ENCODE results near the gene GFPT2.

Gene GFPT2

DNA sequence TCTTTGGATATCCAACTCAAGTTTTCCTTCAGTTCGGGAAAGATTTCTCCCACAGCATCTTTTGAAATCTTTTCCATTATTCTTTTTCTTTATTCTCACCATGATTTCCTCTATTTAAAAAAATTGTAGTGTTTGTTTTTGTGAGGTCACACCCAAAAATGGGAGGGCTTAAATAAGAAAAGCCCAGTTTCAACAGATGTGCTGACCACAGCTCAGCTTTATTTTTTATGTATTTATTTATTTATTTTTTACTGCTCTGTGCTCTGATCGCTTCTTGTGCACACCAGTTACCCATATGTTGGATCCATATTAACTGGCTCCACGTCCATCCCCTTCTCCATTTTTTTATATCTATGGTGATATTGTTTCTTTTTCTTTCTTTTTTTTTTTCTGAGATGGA lies 20.3 kb downstream of the GFPT2 start:
- no peak for DNase-seq

DNA sequence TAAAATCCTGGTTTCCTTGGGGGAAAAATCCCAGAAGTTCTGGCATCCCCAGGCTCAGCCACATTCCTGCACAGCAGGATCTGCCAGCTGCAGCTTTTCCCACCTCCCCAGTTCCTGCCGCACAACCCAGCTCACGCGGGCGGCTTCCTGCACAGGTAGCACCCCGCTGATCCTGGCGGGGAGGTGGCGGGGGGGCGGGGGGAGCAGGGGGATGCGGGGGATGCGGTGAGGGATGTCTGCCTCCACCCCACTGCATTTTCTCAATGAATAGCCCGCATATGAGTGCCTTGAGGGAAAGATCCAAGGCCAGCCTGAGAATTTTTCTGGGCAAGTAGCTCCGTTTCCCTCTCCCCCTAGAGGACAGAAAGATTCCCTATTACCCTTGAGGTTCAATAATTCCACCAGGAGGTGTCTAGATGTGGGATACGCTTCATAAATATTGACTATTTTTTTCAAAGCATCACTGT lies 21.1 kb downstream of the GFPT2 start:
- DNase-seq = no peak

DNA sequence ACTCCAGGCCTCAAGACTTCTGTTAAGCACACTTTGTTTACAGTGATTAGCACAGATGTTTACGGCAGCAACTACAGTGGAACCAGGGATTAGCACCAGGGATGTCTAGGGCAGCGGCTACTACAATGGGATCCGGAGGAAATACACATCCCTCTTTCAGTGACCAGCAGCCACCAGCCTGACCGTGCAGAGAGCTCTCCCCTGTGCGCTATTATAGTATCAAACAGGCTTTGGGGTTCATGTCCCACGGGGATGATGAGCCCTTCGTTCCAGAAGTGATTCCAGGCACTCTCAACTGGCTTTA lies 21.5 kb downstream of the GFPT2 start:
- no peak for DNase-seq

DNA sequence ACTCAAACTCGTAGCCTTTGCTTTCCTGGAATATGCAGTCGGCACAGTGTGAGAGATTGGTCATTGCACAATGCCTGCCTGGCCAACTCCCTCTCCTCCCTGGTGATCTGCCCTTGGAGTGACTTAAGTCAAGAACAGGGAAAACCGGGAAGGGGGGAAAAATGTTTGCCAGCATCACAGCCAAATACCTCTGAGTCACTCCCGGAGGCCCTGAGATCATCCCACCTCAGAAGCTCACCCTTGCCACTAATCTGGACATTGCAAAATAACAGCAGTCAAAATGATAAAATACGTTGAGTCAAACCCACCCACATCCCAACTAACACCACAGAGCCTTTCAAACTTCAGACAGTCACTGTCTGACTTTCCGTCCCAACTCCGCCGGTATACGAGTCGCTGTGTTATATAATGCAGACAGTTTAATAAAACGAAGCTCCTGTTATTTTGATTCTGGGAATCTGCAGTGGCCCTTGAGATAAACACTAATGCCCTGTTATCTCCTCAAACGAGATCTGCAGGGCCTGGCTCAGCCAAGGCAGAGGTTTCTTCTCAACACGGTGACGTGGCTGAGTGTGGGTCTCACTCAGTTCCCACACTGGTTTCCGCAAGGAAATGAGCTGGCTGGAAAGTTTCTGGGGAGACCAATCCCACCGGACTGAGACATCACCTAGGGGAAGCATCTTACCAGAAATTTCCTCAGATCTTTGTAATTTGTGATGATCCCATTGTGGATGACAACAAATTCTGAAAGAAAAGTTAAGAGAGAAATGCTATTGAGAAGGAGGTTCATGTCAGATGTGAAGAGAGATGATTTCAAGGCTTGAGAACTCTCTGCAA lies 22.1 kb downstream of the GFPT2 start:
- DNase-seq = no peak

DNA sequence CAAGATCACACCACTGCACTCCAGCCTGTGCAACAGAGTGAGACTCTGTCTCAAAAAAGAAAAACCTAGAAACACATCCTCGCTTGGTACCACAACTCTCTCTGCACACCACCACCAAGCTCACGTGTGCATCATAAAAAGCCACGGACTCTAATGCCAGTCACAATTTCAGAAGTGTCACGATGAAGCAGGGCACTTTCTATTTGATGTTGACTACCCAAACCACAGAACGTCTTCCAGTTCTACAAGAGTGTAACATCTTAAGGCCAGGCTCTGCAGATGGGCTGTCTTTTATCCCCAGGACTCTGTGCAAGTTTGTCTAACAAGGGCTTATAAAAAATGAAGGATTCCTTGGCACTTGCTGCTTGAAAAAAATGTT lies 22.9 kb downstream of the GFPT2 start:
- DNase-seq = no peak

DNA sequence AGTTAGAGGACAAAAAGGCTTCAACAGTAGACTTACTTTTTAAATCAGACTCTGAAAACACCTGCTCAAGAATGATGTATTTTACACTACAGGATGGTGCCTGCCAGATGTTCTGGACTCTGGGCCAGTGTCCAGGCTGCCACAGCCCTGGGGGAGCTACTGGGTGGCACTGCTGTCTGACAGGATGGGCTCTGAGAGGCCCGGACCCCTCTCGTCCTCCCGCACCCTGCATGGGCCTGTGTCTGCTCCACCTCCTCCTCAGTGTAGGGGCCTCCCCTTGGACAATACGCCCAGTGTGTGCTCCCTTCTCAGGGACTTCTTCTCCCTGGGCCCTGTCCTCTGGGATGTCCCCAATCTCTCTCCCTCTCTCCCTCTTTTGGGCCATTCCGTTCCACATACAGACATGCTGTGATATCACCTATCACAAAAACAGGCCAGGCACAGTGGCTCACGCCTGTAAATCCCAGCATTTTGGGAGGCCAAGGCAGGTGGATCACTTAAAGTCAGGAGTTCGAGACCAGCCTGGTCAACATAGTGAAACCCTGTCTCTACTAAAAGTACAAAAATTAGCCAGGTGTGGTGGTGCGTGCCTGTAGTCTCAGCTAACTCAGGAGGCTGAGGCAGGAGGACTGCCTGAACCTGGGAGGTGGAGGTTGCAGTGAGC lies 23.4 kb downstream of the GFPT2 start:
- no peak for DNase-seq

DNA sequence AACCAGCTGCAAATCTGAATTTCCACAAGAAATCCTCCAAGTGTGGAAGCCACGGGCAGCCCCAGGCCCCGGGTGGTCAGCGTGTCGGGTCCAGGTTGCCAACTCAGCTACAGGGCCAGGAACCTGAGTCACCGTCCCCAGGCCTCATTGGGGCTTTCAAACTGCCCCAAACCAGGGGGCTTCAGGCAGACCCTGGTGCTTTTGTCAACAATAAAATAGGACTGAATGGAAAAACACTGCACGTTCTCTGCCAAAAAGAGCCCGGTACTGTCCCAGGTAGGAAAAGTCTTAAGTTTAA lies 24.0 kb downstream of the GFPT2 start:
- no peak for DNase-seq

DNA sequence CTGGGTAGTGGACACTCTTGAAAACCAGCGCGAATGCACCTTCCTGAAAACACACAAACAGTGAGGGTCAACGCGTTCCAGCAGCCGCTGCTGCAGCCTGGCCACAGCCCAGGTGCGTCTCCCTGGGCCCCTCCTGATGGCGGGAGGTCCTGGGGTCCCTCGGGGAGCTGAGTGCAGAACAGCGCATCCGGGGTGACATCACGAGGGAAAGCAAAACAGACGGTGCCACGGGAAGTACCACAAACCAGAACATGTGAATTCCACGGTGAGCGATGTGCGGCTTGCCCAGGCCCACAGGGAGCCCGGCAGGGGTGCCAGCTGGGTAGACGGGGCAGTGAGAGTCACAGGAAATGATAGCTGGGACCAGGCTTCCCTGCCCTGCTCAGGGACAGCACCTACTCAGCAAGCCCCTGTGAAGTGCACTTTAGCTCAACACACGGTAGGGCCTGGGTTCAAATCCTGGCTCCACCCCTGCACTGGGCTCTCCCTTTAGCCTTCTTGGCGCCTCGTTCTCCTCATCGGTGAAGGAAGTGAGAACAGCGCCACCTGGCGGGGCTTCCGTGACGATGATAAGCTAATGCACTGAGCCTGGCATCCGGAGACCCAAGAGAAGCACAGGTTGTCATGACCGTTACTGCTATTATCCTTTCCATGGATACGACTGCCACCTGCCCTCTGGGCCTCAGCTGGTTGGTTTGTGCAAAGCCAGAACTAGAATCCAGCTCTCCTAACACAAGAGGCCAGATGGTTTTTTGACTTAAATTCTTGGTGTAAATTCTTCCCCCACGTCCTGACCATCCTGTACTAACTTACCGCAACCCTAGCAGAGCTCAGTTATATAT lies 24.6 kb downstream of the GFPT2 start:
- DNase-seq = peak; percentile 80

DNA sequence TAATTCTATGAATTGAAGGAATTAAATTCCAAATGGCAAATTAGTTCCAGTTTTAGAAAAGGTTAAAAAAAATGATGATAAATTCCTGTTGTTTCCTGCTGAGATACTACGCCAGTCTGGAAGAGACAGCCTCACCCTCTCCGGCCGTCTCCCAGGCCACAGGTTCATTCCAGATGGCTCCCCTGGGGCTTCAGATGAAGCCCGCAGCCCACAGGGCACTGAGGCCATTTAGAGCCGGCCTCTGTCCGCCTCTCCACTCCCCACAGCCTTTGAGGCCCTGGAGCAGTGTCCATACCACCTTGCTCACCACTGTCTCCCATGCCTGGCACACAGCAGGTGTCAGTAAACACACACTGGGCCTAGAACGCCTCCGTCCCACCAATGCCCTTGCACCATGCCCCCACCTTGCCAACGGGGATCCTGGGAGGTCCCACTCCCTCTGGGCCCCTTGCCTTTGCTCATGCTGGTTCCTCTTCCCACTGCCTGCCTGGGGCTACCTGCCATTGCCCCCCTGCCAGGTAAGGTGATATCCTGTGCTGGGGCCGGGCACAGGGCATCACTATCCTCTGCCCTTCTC lies 26.1 kb downstream of the GFPT2 start:
- DNase-seq = no peak

DNA sequence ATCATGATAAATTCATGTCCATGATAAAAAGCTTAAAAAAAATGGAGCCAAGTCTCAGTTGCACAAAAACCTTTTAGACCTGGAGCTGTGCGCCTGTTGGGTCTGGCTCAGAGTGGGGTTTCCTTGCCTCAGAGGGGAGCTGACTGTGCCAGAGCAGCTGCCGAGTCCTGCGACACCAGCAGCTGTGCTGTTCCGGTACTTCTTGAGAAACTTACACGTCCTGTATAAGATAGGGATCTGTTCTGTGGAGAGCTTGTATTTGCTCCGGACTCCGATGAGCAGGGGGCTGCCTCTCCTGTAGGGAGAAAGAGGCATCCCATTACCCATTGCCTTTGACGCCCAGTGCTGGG lies 28.6 kb downstream of the GFPT2 start:
- DNase-seq = no peak

DNA sequence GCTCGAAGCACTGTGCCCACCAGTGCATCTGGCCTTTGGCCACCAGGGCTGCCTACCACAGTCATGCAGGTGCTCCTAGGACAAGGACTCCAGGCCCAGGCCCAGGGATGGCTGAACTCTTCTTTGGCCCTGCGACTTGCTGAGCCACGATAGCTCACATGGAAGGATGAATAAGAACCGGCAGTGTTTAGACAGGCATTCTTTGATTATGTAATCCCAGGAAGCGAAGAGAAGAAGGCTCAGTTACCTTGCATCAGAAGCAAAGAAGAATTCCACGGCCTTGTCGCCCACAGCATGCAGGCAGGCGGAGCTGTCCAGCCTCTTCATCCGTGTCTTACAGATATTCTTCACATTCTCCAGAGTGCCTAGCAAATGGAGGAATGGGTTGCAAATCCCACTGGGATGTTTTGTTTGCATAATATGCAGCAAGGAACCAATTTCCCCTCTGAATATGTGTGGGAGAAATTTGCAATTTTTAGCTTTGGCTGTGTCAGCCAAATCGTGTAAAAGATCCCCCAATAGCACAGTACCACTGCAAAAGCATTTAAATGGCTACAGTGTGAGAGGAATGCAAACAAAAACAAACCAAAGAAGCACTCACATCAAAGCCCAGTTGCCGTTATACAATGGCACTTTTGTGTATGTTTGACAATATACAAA lies 29.1 kb downstream of the GFPT2 start:
- no peak for DNase-seq

DNA sequence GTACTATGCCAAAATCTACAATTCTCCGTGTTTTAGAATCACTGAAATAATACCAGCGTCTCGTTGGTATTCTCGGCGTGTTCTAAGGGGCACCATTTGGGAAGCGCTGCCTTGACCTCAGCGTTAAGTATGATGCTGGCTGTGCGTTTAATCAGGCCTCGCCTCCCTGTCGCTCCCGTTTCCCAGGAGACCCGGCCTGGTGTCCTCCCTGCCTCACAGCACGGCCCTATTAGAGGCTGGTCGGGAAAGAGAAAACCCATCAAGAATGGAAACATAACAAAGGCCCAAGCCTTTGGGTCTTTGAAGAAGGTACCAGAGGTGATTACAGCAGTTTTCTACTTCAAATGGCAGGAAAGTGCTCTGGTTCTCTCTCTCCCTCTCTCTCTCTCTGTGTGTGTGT lies 30.0 kb downstream of the GFPT2 start:
- no peak for DNase-seq

DNA sequence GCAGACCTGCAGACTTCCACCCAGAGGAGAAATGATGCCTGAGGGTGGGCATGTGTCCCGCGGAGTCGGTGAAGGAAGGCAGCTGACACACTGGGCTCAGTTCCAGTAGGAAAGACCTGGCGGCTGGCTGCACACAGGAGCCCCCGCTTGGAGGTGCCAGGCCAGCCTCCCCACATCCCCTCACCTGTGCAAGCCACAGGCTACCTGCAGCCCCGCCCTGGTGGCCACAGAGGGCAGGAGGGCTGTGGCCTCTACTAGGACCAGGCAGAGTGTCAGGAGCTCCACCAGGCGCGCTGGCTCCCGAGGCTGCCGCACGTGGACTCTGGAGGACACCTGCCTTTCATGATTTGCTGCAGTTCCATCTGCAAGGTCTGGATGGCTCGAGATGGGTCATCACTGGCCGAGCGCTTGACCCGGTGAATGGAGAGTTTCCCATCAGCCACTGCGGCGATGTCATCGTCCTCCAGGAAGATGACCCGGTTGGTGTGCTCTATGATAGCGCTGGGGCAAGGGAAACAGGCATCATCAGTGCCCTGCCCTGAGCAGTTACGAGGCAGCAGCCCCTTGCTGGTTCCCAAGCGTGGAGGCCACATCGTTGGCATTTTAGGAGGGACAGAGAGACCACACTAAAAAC lies 34.6 kb downstream of the GFPT2 start:
- no peak for DNase-seq

DNA sequence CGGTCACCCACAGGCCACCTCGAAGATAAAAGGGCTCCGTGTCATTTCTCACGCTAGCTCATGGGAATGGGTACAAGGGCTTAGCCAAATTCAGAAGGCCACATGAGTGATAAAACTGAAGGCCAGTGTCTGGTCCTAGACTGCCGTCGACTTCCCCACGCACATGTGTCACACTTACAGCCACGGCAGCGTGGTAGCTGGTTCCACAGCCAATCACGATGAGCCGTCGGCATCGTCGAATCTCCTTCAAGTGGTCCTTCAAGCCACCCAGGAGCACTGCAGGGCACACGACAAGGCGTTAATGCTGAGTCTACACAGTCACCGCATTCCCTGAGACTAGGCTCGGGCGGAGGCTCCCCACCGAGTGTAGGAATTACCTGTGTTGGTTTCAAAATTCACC lies 36.5 kb downstream of the GFPT2 start:
- DNase-seq = no peak

DNA sequence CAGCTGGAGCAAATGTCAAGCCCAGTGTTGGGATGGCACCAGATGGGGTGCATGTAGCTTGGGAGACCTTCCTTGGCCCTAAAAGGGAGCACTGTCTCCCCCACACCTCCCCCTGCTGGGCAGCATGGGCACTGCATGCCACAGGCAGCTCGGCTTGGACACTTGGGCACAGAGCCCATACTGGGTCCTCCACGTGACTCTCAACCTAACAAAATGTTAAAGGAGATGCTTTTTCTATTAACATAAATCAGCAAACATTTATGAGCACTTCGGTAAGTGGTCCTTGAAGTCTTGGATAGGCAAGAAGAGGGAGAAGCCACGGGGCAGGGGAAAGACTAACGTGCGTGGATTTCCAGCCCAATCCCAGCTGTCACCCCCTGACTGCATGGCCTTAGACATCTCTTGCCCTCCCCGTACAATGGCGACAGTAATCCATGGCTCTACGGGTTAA lies 37.3 kb downstream of the GFPT2 start:
- DNase-seq = peak; percentile 9

DNA sequence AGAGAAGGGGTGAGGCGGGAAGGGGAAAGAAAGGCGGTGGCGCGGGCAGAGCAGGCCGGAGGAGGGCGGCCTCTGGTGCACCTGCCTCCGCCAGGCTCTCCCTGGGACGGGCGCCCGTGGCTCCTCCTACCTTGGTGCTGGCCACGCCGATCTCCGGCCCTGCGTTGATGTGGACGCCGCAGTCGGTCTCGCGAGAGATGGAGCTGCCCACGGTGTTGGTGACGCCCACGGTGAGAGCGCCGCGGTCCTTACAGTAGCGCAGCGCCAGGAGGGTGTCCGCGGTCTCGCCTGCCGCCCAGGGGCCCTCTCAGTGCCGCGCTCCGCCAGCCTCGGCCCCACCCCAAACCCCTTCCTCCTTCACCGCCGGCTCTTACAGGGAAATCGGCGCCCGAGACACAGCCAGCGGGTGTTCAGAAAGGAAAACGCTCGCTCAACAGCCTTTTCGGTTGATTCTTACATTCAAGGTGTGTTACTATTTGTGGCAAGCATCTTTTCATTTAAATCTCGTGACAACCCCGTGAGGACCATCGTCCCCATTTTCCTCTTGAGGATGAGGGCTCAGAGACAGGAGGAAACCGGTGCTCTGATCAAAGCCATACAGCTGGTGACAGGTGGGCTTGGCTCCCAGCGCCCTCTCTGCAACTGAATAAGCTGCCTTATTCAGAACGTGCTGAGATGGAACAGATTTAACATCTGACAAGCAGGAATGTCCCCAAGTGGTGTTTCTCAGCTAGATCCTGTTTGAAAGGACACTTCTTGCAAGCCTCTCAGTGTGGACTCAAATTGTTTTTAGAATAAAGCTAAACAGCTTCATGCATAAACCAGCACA lies 39.2 kb downstream of the GFPT2 start:
- DNase-seq = no peak

DNA sequence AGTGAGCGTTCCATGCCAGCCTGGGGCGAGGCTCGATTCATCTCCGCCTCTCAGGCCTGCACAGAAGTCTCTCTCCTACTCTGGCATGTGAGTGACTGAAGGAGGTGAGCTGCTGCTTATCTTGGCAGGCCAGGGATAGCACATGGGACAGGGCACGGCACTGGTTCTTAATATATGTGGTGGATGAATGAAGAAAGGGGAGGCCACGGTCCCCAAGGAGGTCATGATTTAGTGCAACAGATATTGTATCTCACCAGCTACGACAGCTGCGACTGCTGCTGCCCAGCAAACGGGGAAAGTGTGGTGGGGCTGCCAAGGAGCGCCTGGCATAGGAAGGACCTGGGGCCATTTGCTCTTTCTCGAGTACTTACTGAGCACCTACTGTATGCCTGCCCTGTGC lies 41.9 kb downstream of the GFPT2 start:
- DNase-seq = no peak

DNA sequence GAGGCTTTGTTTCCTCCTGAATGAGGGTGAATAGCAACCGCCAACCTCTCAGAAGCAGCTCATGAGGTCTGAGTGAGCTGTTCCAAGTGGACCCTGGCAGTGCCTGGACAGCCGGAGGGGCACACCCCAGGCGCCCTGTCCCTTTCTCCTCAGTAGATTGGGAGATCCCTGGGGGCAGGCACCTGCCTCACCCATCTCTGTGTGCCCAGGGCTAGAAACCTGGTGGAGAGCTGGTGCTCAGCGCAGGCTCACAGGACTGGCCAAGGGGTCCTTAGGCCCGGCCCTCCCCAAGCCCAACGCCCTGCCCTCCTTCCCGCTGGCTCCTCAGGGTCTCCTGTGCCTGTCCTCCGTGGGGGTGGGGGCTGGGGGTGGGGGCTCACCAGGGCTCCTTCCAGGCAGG lies 46.3 kb downstream of the GFPT2 start:
- no peak for DNase-seq

DNA sequence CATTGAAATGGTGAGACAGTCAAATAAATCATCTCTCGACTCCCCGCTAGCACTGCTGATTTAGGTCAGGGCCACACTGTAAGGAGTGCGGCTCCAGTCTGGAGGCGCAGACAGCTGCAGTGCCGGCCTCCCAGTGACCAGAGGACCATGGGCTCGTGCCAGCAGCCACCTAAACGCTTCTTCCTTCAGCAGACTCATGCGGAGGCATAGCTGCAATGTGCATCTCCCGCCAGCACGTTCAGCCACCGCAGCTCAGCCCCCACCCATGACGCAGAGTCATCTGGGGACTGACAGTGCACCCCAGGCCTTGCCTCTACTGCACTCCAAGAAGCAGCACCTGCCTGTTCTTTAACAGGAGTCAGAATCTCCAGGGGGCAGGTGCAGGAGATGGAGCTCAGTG lies 47.7 kb downstream of the GFPT2 start:
- no peak for DNase-seq

DNA sequence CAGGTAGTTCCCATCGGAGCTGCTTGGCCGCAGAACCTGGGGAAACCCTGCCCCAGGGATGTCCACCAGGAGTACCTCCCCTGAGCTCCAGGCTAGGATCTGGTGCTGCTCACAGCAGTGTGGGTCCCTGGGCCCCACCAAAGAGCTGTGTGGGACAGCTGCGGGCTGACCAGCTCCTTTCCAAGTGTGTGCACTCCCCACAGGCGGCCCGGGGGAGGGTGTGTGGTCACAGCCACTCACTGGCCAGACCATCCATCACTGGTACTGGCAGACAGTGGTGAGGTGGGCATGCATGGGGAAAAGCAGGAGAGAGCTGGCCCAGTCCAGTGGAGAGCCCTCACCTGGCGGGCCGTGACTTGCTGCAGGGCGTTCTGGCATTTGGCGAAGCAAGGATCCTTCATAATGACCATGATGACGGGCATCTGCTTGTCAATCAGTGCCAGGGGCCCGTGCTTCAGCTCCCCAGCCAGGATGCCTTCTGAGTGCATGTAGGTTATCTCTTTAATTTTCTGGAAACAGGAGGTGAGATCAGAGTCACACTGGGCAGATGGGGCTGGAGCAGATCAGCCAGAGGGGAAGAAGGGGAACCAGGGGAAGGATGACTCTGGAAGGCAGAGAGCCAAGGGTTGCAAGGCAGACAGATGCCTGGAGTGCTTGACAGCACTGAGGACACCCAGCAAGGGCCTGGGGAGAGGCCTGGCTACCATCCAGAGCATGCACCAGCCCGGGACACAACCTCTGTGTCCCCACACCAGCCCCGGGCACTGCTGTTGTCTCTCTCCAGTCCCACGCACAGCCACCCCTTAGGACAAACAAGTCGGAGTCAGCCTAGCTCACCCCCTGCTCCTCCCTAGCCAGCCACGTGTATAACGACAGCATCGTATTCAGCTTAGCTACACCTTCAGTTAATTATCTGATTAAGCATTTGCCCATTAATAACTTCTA lies 48.4 kb downstream of the GFPT2 start:
- no peak for DNase-seq

DNA sequence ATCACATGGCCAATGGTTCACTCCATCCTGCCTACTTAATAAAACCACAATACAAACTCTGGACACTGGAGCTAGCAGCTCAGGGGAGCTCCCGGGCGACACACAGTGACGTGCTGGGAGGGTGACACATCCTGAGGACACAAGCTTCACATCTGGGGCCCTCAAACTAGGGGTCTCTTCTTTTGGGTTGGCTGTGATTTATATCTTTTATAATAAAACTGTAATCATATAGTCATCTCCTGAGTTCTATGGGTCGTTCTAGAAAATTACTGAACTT lies 49.2 kb downstream of the GFPT2 start:
- DNase-seq = no peak

All from NCI-H774 (cell line).